NCI-H82 treated with DMSO at 0.1 percent for 48 hours (cell line): Measurements from ENCODE around the gene KLB.
"Not testable (repeated sequence)": the region's sequence is repeated elsewhere in the genome, so short reads cannot be mapped to it uniquely, and the experiment has no call there.

ENCODE experiments used
- DNase-seq: peaks from one replicate; lab custom pipeline; 2025; ENCODE audit not compliant: unreplicated experiment; lab: John Stamatoyannopoulos, UW

The KLB gene

GRCh38 chr4:39406763-39407583 lies at the start of gene KLB:
KLB (plus strand) TSS chr4:39406930; CDS start chr4:39406950, 20 bp downstream.
- DNase-seq, result no peak

- no peak for DNase-seq
These were observed 49.7 kb upstream of the KLB start for GRCh38 chr4:39357002-39357401.

GRCh38 chr4:39360611-39361010 lies 46.1 kb upstream of the KLB start:
- not testable (repeated sequence) for DNase-seq

- no peak for DNase-seq
These were observed 43.9 kb upstream of the KLB start for GRCh38 chr4:39362827-39363226.

- no peak for DNase-seq
These were observed 42.8 kb upstream of the KLB start for GRCh38 chr4:39363773-39364393.

GRCh38 chr4:39365360-39365759 lies 41.4 kb upstream of the KLB start:
- DNase-seq, result no peak

- DNase-seq, result peak; percentile 28
These were observed 40.6 kb upstream of the KLB start, which contains the start of gene RFC1 for GRCh38 chr4:39365830-39366771. RFC1 (minus strand) TSS chr4:39366362; CDS start chr4:39366241, 121 bp downstream.

GRCh38 chr4:39367166-39367565 lies 39.6 kb upstream of the KLB start:
- DNase-seq, result no peak

- no peak for DNase-seq
These were observed 37.4 kb upstream of the KLB start for GRCh38 chr4:39369301-39369700.

GRCh38 chr4:39371209-39371608 lies 35.5 kb upstream of the KLB start:
- not testable (repeated sequence) for DNase-seq

- DNase-seq, result no peak
These were observed 31.3 kb upstream of the KLB start for GRCh38 chr4:39375478-39375877.

GRCh38 chr4:39383690-39384089 lies 23.0 kb upstream of the KLB start:
- no peak for DNase-seq

- no peak for DNase-seq
These were observed 22.2 kb upstream of the KLB start for GRCh38 chr4:39384563-39384962.

- no peak for DNase-seq
These were observed 16.1 kb upstream of the KLB start for GRCh38 chr4:39390603-39391002.

GRCh38 chr4:39394706-39395105 lies 12.0 kb upstream of the KLB start:
- no peak for DNase-seq

- DNase-seq, result not testable (repeated sequence)
These were observed 5.1 kb upstream of the KLB start for GRCh38 chr4:39401640-39402039.

- DNase-seq, result no peak
These were observed 805 bp downstream of the KLB start for GRCh38 chr4:39407584-39407885.

GRCh38 chr4:39410415-39410814 lies 3.7 kb downstream of the KLB start:
- DNase-seq, result no peak

GRCh38 chr4:39411561-39411960 lies 4.8 kb downstream of the KLB start:
- not testable (repeated sequence) for DNase-seq

GRCh38 chr4:39415678-39416283 lies 9.1 kb downstream of the KLB start:
- no peak for DNase-seq

GRCh38 chr4:39422247-39422646 lies 15.5 kb downstream of the KLB start:
- no peak for DNase-seq
